HG03066 (cell line): Measurements from ENCODE around the gene ORC6.
"Not testable (repeated sequence)": the region's sequence is repeated elsewhere in the genome, so short reads cannot be mapped to it uniquely, and the experiment has no call there.

Experiments used
- ATAC-seq: cut with Tn5 transposase; IDR thresholded peaks from one replicate; pipeline ENCODE4 v1.9.1; 2021; ENCODE audit warnings: low read depth; ENCODE audit not compliant: unreplicated experiment

Gene ORC6

GRCh38 chr16:46689365-46690280, at the start of gene ORC6:
Gene ORC6 (plus strand): TSS chr16:46689659. CDS start chr16:46689706, 47 bp downstream.
- peak; percentile 70 for ATAC-seq

GRCh38 chr16:46648656-46649055, 40.8 kb upstream of the ORC6 start:
- ATAC-seq, result no peak

- no peak for ATAC-seq
Observed at GRCh38 chr16:46649588-46650253, 39.7 kb upstream of the ORC6 start.

GRCh38 chr16:46650254-46650623, 39.2 kb upstream of the ORC6 start:
- ATAC-seq, result no peak

- no peak for ATAC-seq
Observed at GRCh38 chr16:46651305-46651704, 38.2 kb upstream of the ORC6 start.

GRCh38 chr16:46658925-46659324, 30.5 kb upstream of the ORC6 start:
- ATAC-seq, result peak; percentile 98

GRCh38 chr16:46662123-46662522, 27.3 kb upstream of the ORC6 start:
- no peak for ATAC-seq

- no peak for ATAC-seq
Observed at GRCh38 chr16:46673320-46674013, 16.0 kb upstream of the ORC6 start.

GRCh38 chr16:46677943-46678342, 11.5 kb upstream of the ORC6 start:
- not testable (repeated sequence) for ATAC-seq

GRCh38 chr16:46681867-46682266, 7.6 kb upstream of the ORC6 start:
- not testable (repeated sequence) for ATAC-seq

GRCh38 chr16:46686815-46687473, 2.5 kb upstream of the ORC6 start:
- no peak for ATAC-seq

GRCh38 chr16:46687486-46687885, 2.0 kb upstream of the ORC6 start:
- no peak for ATAC-seq

- no peak for ATAC-seq
Observed at GRCh38 chr16:46688101-46688653, 1.3 kb upstream of the ORC6 start.

GRCh38 chr16:46688654-46689364, 650 bp upstream of the ORC6 start, which contains the start of gene VPS35:
Gene VPS35 (minus strand): TSS chr16:46689178. CDS start chr16:46689133, 45 bp downstream.
- peak; percentile 80 for ATAC-seq

GRCh38 chr16:46690281-46691178, 1.1 kb downstream of the ORC6 start:
- no peak for ATAC-seq

- no peak for ATAC-seq
Observed at GRCh38 chr16:46691726-46692125, 2.3 kb downstream of the ORC6 start.

GRCh38 chr16:46693598-46693997, 4.1 kb downstream of the ORC6 start:
- no peak for ATAC-seq

GRCh38 chr16:46695937-46696336, 6.5 kb downstream of the ORC6 start:
- ATAC-seq, result no peak

GRCh38 chr16:46696957-46697356, 7.5 kb downstream of the ORC6 start:
- no peak for ATAC-seq
